Measurements from ENCODE around the gene SP140.
A peak's percentile ranks its signal among the peaks of the same experiment; 100 is the strongest.
"Not testable (repeated sequence)": the region's sequence is repeated elsewhere in the genome, so short reads cannot be mapped to it uniquely, and the experiment has no call there.

The SP140 gene

DNA sequence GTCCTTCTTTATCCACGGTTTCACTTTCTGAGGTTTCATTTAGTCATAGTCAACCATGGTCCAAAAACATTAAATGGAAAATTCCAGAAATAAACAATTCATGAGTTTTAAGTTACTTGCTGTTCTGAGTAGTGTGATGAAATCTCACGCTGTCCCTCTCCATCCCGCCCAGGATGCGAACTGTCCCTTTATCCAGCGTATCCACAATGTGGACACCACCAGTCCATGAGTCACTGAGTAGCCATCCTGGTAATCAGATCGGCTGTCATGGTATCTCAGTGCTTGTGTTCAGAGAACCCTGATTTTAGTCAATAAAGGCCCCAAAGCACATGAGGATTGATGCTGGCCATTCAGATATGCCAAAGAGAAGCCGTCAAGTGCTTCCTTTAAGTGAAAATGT is 105.2 kb downstream of the SP140 start:
- DNase-seq (ENCODE audit: insufficient read length), result no peak
- no peak for FAIRE-seq
- no peak for TF ChIP-seq TAF1 (IDR thresholded peaks at IDR 0.05; ENCODE audit: borderline replicate concordance, low read depth, low read length)
- no peak for TF ChIP-seq POLR2AphosphoS5 (IDR thresholded peaks at IDR 0.05; ENCODE audit: low read depth, low read length)
- TF ChIP-seq POLR2A (IDR thresholded peaks at IDR 0.05; ENCODE audit: low read depth, low read length), result no peak

DNA sequence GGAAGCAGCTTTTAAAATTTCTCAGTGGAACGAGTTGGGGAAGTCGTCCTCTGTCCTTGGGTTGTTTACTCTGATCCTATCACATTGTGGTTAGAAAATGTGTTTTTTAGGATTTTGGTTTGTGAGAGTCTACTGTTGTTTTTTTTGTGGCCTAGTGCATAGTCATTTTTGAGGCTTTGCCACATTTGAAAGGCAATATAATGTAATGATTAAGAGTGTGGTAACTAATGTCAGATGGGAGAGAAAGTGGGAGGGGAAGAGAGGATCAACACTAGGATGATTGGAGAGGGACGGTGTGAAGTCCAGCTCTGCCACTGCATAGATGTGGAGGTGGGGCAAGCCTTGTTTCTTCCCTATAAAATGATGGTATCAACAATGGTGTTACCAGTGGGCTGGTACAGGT is 109.9 kb downstream of the SP140 start:
- DNase-seq (ENCODE audit: insufficient read length) (no peak), FAIRE-seq (no peak)
- TF ChIP-seq POLR2AphosphoS5 (IDR thresholded peaks at IDR 0.05; ENCODE audit: low read depth, low read length) (no peak), TAF1 (IDR thresholded peaks at IDR 0.05; ENCODE audit: borderline replicate concordance, low read depth, low read length) (no peak), POLR2A (IDR thresholded peaks at IDR 0.05; ENCODE audit: low read depth, low read length) (no peak)

DNA sequence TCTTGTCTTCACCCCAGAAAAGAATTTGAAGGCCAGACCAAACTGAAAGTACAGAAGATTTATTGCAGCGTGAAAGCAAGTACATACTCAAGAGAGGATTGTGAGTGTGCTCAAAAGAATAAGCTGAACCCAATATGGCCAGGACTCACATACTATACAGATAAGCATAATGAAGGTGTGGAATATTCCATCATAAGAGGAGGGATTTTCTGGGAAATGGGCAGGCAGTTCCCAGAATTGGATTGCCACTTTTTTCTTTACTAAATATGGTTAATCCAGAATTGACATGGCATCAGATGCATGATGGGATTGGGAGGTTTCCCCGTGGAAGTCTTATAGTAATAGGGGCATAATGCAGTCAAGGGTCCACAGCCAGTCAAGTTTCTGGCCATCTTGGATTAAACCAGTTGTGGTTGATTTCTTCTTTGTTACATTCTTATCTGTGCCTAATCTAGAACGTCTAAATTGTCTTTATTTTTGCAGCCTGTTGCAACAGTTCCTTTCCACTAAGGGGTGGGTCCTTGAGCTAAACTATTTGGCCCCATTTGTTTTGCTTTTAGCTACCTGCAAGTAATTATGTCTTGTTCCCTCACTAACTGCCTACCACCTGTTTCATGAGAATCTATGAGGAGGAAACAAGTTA is 110.4 kb downstream of the SP140 start:
- TF ChIP-seq POLR2AphosphoS5 (IDR thresholded peaks at IDR 0.05; ENCODE audit: low read depth, low read length), result no peak
- TF ChIP-seq TAF1 (IDR thresholded peaks at IDR 0.05; ENCODE audit: borderline replicate concordance, low read depth, low read length), result no peak
- TF ChIP-seq POLR2A (IDR thresholded peaks at IDR 0.05; ENCODE audit: low read depth, low read length), result no peak
- DNase-seq (ENCODE audit: insufficient read length), result no peak
- peak; percentile 76 for FAIRE-seq

DNA sequence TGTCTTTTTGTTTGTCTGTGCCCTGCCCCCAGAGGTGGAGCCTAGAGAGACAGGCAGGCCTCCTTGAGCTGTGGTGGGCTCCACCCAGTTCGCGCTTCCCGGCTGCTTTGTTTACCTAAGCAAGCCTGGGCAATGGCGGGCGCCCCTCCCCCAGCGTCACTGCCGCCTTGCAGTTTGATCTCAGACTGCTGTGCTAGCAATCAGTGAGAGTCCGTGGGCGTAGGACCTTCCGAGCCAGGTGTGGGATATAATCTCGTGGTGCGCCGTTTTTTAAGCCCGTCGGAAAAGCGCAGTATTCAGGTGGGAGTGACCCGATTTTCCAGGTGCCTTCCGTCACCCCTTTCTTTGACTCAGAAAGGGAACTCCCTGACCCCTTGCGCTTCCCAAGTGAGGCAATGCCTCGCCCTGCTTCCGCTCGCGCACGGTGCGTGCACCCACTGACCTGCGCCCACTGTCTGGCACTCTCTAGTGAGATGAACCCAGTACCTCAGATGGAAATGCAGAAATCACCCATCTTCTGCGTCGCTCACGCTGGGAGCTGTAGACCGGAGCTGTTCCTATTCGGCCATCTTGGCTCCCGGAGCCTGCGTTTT is 116.5 kb downstream of the SP140 start:
- not testable (repeated sequence) for DNase-seq (ENCODE audit: insufficient read length)

DNA sequence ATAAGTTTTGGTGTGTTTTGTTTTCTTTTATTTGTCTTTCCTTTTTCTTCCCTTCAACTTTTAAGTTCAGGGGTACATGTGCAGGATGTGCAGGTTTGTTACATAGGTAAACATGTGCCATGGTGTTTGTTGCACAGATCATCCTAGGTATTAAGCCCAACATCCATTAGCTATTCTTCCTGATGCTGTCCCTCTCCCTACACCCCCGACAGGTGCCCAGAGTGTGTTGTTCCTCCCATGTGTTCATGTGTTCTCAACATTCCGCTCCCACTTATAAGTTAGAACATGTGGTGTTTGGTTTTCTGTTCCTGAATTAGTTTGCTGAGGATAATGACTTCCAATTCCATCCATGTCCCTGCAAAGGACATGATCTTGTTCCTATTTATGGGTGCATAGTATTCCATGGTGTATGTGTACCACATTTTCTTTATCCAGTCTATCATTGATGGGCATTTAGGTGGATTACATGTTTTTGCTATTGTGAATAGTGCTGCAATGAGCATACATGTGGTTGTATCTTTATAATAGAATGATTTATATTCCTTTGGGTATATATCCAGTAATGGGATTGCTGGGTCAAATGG is 117.6 kb downstream of the SP140 start:
- FAIRE-seq; DNase-seq (ENCODE audit: insufficient read length): not testable (repeated sequence)

More for the DNA sequence above, 116.5 kb downstream of the SP140 start:
- FAIRE-seq, result not testable (repeated sequence)

DNA sequence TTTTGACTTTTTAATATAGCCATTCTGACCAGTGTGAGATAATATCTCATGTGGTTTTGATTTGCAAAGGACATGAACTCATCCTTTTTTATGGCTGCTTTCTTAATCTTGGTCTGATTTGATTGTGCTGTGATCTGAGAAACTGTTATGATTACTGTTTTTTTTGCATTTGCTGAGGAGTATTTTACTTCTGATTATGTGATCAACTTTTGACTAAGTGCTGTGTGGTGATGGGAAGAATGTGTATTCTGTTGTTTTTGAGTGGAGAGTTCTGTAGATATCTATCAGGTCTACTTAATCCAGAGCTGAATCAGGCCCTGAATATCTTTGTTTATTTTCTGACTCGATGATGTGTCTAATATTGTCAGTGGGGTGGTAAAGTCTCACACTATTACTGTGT is 118.2 kb downstream of the SP140 start:
- no peak for TF ChIP-seq POLR2AphosphoS5 (IDR thresholded peaks at IDR 0.05; ENCODE audit: low read depth, low read length)
- FAIRE-seq (no peak), DNase-seq (ENCODE audit: insufficient read length) (no peak)

DNA sequence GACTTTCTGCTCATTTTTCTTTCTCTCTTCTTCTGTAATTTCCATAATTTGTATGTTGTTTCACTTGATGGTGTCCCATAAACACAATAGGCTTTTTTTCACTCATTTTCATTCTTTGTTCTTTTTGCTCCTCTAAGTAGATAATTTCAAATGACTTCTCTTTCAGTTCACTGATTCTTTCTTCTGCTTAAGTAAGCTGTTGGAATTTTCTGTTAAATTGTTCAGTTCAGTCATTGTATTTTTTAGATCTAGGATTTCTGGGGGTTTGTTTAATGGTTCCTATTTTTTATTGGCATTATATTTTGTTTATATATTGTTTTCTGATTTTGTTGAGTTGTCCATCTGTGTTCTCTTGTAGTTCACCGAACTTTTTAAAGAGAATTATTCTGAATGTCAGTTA is 120.9 kb downstream of the SP140 start:
- FAIRE-seq, result no peak

DNA sequence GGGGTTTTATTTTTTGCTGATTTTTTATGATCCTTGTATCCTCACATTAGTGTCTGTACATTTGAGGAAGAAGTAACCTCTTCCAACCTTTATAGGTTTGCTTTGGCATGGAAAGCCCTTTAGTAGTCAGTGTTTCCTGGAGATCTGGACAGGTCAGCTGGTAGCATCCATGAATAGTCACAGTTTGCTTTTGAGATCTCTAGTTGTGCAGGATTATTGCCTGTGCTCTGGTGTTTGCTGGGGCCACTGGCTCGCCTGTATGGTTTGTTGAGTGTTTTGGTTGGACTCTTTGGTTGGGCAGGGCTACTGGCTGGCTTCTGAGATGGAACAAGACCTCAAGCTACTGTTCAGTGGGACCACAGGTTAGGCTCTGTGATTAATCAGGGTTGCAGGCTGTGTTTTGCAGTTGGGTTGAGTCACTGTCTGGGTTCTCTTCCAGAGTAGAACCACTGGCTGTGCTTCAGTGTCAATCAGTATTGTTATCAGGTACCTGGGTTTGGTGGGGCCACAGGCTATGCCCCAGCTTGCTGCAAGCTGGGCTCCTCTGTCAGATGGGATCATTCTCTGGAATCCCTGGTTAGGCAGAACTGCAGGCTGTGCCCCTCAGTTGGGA is 121.5 kb downstream of the SP140 start:
- no peak for DNase-seq (ENCODE audit: insufficient read length)
- TF ChIP-seq POLR2AphosphoS5 (IDR thresholded peaks at IDR 0.05; ENCODE audit: low read depth, low read length) (no peak), POLR2A (IDR thresholded peaks at IDR 0.05; ENCODE audit: low read depth, low read length) (no peak), TAF1 (IDR thresholded peaks at IDR 0.05; ENCODE audit: borderline replicate concordance, low read depth, low read length) (no peak)
- FAIRE-seq, result no peak

More for the DNA sequence above, 120.9 kb downstream of the SP140 start:
- no peak for DNase-seq (ENCODE audit: insufficient read length)
- TF ChIP-seq POLR2AphosphoS5 (IDR thresholded peaks at IDR 0.05; ENCODE audit: low read depth, low read length) (no peak), POLR2A (IDR thresholded peaks at IDR 0.05; ENCODE audit: low read depth, low read length) (no peak), TAF1 (IDR thresholded peaks at IDR 0.05; ENCODE audit: borderline replicate concordance, low read depth, low read length) (no peak)

DNA sequence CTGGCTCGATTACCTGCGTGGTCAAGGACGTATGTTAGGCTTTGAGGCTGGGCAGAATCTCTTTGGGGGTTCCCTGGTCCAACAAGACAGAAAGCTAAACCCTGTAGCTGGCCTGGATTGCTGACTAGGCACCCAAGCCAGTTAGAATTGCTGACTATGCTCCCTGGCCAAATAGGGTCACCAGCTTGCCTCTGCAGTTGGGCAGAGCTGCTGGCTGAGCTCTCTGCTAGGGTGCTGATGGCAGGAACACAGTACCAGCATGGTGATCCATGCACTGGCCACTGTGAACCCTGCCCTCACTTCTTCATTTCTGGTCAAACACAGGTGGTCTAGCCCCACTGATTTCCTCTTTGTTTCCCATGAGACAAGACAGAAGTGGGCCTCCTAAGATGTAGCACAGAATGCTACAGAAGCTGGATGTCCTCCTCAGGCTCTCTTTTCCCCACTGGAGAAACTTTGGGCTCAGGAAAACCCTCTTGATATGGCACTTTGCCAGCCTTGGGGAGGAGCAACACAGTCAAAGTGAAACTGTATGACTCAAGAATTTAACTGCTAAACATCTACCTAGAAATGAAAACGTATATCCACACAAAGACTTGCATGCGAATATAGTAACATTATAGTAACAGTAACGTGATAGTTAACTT is 122.2 kb downstream of the SP140 start:
- DNase-seq (ENCODE audit: insufficient read length), result no peak
- TF ChIP-seq POLR2A (IDR thresholded peaks at IDR 0.05; ENCODE audit: low read depth, low read length) (no peak), TAF1 (IDR thresholded peaks at IDR 0.05; ENCODE audit: borderline replicate concordance, low read depth, low read length) (no peak), POLR2AphosphoS5 (IDR thresholded peaks at IDR 0.05; ENCODE audit: low read depth, low read length) (no peak)
- peak; percentile 90 for FAIRE-seq

DNA sequence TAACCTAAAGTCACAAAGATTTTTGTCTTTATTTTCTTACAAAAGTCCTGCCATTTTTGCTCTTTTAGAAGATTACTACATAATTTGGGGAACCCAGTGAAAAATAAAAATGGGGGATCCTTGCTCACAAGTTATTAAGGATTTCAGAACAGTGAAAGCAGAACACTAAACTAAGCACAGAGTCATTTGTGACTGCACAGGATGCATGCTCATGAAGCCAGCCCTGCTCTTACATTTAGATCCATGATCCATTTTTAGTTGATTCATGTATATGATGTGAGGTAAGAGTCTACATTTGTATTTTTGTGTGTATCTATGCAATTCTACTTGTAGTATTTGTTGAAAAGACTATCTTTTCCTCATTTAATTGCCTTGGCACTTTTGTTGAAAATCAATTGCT is 123.3 kb downstream of the SP140 start:
- TF ChIP-seq TAF1 (IDR thresholded peaks at IDR 0.05; ENCODE audit: borderline replicate concordance, low read depth, low read length) (no peak), POLR2A (IDR thresholded peaks at IDR 0.05; ENCODE audit: low read depth, low read length) (no peak)
- no peak for DNase-seq (ENCODE audit: insufficient read length)
- peak; percentile 66 for FAIRE-seq

DNA sequence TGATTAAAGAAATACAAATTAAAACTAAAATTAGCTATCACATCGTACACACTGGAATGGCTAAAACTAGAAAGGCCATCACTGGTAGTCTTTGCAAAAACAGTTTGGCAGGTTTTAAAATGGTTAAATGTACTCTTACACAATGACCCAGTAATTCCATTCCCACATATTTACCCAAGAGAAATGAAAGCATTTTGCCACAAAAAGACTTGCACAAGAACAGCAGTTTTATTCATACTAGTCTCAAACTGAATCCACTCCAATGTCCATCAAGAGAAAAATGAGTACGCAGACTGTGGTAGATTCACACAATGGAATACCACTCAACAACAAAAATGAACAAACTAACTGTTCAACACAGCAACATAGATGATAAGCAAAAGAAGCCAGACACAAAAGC is 130.5 kb downstream of the SP140 start:
- FAIRE-seq (peak; percentile 76), DNase-seq (ENCODE audit: insufficient read length) (no peak)
- TF ChIP-seq POLR2AphosphoS5 (IDR thresholded peaks at IDR 0.05; ENCODE audit: low read depth, low read length) (no peak), POLR2A (IDR thresholded peaks at IDR 0.05; ENCODE audit: low read depth, low read length) (no peak), TAF1 (IDR thresholded peaks at IDR 0.05; ENCODE audit: borderline replicate concordance, low read depth, low read length) (no peak)

DNA sequence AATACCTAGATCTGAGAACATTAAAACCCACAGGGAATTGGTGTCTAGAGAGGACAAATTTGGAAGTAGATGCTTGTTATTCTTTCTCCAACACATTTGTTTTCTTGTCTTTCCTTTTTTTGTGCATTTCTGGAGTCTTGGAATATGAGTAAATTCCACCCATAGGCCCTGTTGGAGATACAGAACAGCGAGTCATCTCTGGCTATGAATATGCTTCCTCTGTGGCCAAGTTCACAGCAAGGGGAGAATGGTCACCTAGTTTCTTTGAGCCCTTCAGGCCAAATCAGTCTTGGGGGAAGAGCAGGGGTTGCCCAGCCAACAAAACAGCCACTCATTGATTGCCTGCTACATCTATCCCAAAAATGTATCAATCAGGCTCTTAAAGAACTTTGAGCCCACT is 132.8 kb downstream of the SP140 start:
- TF ChIP-seq TAF1 (IDR thresholded peaks at IDR 0.05; ENCODE audit: borderline replicate concordance, low read depth, low read length) (no peak), POLR2AphosphoS5 (IDR thresholded peaks at IDR 0.05; ENCODE audit: low read depth, low read length) (no peak), POLR2A (IDR thresholded peaks at IDR 0.05; ENCODE audit: low read depth, low read length) (no peak)
- DNase-seq (ENCODE audit: insufficient read length) (no peak), FAIRE-seq (peak; percentile 67)
